Thyroid gland (tissue), 4 donors: Measurements from ENCODE around the gene KCNC3.

Experiments used
- POLR2A ChIP-seq, 2 donors: fragments of 450-650 bp; IDR thresholded peaks; one replicate each; pipeline ENCODE4 v1.6.1; 2017; ENCODE audit warnings: antibody characterized with exemption in 2 of 2, mild to moderate bottlenecking in 2 of 2, moderate library complexity in 1 of 2
- TF ChIP-seq, protein P1 (sequence below), 6 experiments: fragments of 200-600 bp in 3 of 6; fragments of 450-650 bp in 3 of 6; sonication (generic) in 3 of 6; IDR thresholded peaks; one replicate each; pipeline ENCODE4 v1.5.1; 2016 to 2019; ENCODE audit warnings: antibody characterized with exemption in 6 of 6, mild to moderate bottlenecking in 2 of 6, inconsistent platforms in 1 of 6, moderate library complexity in 1 of 6

DNA sequence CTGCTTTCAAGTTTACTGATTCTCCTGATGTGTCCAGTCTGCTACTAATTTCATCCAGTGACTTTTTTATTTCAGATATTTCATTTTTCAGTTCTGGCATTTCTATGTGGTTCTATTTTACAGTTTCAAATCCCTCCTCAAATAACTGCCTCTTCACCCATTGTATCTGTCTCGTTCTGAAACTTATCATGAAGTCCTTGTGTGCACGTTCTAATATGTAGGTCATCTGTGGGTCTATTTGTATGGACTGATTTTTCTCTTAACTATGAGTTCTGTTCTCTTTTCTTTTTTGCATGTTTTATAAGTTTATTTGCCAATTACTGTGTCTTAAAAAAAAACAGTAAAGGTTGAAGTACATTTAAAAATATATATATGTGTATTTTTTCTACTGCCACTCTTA lies 43.3 kb downstream of the KCNC3 start:
- TF ChIP-seq, protein P1, sequence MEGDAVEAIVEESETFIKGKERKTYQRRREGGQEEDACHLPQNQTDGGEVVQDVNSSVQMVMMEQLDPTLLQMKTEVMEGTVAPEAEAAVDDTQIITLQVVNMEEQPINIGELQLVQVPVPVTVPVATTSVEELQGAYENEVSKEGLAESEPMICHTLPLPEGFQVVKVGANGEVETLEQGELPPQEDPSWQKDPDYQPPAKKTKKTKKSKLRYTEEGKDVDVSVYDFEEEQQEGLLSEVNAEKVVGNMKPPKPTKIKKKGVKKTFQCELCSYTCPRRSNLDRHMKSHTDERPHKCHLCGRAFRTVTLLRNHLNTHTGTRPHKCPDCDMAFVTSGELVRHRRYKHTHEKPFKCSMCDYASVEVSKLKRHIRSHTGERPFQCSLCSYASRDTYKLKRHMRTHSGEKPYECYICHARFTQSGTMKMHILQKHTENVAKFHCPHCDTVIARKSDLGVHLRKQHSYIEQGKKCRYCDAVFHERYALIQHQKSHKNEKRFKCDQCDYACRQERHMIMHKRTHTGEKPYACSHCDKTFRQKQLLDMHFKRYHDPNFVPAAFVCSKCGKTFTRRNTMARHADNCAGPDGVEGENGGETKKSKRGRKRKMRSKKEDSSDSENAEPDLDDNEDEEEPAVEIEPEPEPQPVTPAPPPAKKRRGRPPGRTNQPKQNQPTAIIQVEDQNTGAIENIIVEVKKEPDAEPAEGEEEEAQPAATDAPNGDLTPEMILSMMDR (IDR thresholded peaks at IDR 0.05) = no peak
- TF ChIP-seq POLR2A (IDR thresholded peaks at IDR 0.05) = no peak
